ENCODE measurements around the gene FAM234B.

GRCh38 chr12:13082861-13083260, 38.7 kb downstream of the FAM234B start:
- TF ChIP-seq CTCF (IDR thresholded peaks at IDR 0.05): no peak
- no peak for TF ChIP-seq POLR2A (IDR thresholded peaks at IDR 0.05)
